Astrocyte of the hippocampus (primary cell): ENCODE results near the gene SPAG6.

ENCODE experiments used
- DNase-seq: peaks from one replicate; pipeline ENCODE4 v3.0.0; 2011; ENCODE audit warnings: low read depth, low spot score

SPAG6 gene

DNA sequence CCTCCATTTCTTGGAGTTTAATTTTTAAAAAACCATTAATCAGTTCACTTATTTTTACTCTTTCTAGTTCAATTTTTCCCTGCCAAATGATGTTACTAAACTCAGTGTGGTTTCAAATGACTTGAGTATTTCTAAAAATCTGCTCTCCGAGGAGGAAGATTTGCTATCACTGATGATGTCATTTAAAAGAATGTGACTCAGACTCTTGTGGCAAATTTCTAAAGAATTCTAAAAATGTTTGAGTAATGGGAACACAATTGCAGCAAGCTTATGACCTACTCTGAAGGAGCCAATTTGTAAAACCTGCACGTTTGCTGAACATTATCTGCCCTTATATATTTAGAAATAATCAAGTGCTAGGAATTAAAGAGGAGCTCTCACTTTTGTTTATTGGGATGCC, 88.6 kb downstream of the SPAG6 start:
- DNase-seq = peak; percentile 84

DNA sequence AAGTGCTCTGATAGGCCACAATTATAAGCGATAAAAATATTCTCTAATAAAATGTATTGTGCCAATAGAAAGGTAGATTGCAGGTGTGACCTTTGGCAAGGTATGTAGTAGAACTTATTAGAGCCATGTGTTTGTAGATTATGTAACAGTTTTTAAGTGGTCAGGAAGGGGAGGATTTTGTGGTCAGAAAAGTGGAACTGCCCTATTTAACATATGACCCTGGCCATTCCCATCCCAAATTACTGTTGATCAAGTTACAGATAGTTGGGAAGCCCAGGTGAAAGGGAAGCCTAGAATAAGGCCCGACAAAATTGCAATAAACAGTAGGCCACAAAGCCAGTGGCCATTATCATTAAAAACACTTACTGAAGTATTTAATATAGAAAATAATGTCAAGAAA, 89.2 kb downstream of the SPAG6 start:
- no peak for DNase-seq

DNA sequence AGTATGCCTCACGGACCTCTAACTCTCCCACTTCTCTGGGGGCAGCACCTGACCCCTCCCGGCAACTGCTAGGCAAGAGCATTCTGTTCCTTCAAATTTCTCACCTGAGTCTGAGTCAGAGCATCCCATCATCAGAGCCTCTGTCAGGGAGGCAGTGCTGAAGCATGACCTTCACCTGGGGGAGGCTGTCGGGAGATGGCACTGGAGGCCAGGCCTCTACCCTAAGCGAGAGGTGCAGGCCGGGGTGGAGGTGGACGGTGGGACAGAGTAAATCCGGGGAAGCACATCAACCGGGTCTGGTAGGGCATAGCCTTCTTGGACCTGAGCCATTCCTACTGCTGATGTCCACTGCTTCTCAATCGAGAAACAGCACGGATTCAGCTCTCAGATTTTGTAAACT, 90.4 kb downstream of the SPAG6 start:
- DNase-seq = no peak

DNA sequence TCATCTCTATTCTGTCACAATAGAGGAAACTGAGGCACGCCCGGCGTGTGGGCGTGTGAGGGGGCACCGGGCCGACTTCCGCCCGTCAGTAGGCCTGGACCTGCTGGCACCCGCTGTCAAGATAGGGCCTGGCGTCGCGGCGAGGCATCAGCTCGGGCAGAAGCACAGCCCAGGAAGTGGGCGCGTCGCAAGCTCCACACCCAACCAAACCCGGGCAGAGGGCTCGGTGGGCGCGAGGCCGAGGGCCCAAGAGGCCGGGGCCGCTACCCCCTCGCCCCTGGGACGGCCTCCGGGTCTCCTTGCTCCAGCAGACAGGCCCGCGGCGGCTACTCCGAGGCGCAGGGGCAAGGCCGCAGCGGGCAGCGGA, 91.2 kb downstream of the SPAG6 start:
- no peak for DNase-seq

DNA sequence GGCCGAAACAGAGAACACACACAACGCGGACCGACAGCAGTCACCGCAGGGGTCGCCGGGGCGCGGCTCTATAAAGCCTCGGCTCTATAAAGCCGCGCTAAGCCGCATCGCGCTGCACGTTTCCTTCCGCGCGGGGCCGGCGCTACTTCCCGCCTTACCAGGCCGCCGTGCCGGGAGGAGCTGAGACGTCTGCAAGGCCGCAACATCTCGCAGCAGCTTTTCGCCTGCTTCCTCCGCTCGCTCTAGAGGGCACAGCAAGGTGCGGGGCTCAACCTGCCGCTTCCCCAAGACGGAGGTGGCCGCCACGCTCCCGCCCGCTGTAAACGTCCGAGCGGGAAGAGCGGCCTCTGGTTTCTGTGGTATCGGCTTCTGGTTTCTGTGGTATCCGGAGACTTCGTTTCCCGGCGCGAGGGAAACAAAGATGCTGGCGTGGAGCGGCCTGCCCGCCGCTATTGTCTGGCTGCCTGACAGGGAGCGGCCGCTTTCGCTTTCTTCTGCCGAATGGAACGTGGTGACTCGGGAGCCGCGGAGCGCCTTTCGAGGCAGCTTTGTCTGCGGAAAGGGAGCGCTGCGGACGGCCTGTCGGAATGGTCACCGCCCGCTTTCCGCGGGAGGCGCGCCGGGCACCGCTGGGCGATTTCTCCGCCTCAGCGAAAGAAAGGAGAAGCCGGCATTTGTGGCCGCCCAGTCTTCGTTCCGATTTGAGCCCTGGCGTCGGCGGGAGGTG, 91.8 kb downstream of the SPAG6 start:
- peak; percentile 95 for DNase-seq

DNA sequence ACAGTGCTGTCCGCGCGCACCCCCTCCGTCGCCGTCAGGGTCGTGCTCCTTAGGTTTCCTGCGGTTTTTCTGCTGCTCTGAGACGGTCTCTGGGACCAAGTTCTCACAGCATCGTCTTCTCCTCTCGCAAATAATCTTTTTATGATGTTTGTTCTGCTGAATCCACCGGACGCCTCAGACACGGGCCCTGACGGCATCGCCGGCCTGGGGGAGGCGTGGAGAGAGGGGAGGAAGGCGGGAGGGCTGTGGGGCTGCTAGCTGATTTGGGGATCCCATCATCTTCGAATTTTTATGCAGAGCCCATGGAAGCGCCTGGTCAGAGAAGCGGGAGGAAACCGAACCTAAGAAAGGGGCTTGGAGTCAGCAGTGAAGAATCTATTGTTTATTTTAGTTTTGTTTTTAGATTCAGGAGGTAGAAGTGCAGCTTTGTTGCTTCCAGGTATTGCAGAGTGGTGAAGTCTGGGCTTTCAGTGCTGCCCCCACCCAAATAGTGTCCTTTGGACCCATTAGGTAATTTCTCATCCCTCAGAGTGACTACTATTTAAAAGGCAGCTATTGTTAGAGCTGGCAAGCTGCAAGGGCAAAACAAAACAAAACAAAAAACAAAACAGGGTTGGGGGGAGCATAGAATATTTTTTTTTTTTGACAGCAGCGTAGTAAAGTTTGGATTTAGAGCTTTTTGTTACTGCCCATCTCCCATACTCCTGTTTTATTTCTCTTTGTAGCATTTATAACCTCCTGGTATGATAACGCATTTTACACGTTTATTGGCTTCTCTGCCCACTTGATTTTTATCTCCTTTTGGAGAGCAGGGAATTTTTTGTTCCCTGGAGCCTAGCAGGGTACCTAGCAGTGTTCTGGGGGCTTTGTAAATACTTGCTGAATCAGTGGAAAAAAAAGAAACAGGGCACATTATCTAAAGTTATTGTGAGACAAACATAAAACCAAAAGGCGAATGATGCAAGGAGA, 92.6 kb downstream of the SPAG6 start:
- no peak for DNase-seq

DNA sequence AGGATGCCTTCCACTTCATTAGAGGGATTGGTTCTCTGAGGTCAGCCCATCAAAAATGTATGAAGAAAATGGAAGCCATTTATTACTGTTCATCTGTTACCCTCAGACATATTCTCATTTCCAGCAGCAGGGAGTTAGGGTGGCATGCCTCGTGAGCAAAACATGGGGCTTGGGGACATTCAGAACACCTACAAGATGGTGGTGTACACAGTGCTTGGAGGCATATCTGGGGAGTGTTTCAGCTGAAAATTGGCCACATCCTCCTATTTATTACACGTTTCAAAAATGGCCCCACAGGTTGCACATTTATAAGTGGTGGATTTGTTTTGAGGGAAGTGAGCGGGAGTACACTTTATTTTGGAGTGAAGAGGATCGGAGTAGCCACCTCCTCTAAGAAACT, 93.4 kb downstream of the SPAG6 start:
- DNase-seq = no peak

DNA sequence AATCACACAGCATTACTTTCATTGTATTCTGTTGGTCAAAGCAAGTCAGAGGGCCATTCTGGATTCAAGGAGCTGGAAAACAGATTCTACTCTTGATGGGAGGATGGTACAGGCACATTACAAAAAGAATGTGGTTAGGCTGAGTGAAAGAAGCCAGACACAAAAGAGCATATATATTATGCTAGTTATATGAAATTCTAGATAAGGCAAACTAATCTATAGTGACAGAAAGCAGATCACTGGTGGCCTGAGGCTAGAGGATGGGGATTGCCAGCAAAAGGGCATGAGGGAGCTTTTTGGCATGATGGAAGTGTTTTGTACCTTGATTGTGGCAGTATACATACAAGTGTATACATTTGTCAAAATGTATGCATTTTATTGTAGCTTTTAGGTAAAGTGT, 96.8 kb downstream of the SPAG6 start:
- DNase-seq = no peak

DNA sequence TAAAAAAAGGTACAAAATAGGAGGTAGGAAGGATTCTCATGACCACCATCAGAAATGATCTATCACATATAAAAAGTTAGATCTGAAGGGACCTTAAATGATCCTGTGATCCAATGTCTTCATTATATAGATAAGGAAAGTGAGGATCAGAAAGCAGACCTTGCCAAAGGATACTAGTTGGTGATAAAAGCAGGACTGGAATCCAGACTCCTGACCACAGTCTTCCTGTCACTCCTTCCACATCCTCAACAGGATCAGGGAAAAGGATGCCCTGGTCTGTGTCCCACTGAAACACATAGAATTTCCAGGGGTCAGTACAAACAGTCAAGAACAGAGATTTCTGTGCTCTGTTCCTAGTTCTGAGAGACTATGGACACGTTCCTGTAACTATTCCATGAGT, 97.2 kb downstream of the SPAG6 start:
- no peak for DNase-seq

DNA sequence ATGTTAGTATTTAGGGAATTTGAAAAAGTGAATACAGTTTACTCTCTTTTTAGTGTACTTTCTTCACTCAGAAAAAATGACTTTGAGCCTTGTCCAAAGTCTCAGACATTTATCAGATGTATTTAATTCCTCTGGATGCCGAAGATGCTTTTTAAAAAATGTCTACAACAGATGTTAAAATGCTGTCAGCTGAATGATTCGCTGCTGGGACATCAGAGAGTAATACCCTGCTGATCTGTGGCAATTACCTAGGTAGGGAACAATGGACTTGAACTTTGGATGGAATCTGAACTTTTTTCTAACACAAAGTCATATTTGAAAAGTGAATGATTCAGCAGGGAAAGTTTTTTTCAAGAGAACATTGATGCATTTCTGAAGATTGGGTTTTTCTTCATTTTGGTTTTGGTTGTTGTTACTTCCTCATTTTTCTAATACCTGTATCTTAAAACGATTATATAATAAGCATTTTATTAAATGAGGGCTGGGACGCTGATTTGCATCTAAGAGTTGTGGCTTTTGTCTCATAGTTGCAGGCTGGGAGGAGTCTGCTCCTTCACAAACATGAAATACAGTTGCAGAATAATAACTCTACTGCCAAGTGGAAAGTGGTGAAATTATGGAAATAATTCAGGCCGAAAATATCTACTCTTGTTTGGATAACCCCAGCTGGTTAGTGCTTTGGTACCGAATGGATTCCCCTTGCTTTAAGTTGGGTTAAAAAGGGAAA, 98.0 kb downstream of the SPAG6 start:
- no peak for DNase-seq

DNA sequence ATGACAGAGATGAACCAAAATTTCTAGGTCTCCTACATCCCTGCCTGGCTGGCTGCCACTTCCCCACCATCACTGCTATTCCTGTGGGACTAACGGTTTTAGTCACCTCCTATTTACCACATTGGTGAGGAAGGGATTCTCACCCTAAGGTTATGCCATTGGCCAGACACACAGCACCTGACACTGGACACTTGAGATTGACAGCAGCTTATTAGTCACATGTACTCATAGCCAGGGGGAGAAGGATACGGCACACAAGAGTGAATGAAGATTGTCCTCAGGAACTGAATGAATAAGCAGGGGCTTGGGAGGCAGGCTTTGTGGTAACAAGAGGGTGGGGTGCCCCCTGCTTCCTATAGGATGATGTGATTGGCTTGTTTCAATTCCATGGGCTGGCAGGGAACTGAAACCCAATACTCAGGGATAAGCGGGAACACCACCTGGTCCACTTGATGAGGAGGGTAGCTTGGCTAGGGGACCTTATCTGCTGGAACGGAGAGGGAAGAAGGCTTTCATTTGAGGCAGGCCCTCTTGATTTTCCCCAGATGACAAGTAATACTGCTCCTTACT, 99.0 kb downstream of the SPAG6 start:
- DNase-seq = no peak

DNA sequence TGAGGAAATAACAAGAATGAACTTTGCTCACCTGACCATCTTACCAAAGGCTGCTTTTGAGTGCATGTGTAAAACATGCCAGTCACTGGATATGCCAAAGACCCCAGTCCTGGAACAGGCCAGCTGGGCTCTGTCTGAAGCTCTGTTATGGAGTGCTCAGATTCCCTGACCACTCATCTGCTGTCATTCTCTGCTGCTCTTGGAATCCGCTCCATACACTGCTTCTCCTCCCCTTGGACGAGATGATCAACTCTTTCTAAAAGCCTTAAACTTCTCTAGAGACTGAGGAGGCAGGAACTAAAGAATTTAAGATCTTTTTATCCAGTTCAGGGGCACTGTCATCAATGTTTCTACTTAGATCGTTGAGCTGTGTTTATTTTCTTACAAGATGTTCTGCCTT, 100.2 kb downstream of the SPAG6 start:
- no peak for DNase-seq

DNA sequence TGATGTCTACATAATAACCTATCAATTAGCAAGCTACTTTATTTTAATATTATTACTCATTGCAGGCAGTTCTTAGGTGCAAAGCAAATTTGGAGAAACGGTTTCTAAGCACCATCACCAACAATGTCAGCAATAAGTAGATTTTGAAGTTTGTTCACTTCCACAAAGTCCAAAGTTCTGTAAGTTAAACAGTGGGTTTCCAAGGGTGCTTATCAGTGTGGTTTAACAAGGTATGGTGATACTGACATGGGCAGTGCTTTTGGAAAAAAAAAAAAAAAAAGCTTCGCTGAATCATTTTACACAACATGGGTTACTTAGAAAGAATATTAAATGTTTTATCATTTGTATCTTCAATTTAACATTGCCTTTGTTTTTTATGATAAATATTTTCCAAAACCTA, 101.8 kb downstream of the SPAG6 start:
- DNase-seq = no peak

DNA sequence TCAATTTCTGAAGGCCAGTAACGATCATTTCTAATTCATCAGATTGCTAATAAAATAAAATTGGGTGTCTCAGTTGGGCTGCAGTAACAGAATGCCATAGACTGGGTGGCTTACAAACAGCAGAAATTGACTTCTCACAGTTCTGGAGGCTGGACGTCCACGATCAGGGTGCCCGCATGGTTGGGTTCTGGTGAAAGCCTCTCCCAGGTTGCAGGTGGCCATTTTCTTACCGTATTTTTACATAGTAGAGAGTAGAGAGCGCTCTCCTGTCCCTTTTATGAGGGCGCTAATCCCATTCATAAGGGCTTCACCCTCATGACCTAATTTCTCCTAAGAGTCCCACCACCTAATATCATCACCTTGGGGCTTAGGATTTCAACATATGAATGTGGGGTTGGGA, 106.0 kb downstream of the SPAG6 start:
- DNase-seq = no peak

DNA sequence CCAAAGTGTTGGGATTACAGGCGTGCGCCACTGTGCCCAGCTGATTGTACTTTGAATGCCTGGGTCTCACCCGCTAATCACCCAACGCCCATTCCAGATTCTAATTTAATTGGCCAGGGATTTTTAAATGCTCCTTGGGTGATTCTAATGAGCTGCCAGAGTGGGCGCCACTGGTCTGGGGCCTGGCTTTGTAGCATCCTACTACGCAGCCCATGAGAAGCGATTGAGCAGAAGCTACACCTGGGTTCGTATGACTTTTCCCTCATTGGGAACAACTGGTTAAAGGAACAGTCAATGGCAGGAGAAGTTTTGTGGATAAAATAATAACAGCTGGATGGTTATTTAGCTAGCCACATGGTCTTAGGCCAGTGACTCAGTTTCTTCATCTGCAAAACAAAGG, 108.0 kb downstream of the SPAG6 start:
- DNase-seq = no peak

DNA sequence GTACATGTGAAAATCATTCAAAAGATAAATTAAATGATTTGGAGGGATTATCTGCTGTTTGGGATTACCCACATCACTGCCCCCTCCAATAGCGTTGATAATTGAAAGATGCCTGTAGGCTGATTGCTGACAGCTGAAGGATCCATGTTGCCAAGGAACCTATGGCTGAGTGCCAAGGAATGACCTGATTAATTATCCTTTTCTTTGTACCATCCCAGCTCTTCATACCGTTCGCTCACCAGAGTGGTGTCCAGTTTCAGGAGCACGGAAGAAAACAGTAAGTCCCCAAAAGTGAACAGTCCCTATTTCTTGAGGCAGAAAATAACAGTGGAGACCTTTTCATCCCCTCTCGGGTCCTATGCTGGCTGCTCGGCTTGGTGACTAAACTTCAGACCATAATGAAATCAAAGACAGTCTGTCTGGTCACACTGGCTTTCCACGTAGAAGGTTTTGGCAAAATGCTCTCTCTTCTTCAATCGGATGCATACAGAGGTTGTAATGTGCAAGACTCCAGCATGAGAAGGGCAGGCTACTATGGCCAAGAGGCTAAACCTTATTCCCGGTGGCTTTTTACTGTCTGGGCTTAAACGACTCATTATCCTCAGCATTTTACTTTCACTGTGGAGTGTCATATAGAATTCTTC, 108.8 kb downstream of the SPAG6 start:
- peak; percentile 29 for DNase-seq

DNA sequence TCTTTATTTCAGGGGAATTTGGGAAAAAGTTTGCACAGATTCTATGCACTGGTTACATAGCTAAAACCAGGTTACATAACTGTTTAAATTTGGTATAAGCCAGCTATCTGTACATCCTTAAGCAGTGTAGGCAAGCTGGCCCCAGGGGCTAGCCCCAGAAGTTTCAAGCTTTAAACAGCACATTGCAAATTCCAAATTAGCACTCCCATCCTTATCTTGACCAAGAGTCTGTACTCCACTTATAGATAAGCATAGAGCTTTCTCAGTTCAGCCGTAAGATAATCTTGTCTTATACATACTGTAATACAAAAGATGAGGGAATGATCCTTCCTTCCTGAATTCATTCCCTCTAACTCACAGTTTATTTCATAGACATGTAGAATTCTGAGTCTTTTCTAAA, 109.3 kb downstream of the SPAG6 start:
- no peak for DNase-seq

DNA sequence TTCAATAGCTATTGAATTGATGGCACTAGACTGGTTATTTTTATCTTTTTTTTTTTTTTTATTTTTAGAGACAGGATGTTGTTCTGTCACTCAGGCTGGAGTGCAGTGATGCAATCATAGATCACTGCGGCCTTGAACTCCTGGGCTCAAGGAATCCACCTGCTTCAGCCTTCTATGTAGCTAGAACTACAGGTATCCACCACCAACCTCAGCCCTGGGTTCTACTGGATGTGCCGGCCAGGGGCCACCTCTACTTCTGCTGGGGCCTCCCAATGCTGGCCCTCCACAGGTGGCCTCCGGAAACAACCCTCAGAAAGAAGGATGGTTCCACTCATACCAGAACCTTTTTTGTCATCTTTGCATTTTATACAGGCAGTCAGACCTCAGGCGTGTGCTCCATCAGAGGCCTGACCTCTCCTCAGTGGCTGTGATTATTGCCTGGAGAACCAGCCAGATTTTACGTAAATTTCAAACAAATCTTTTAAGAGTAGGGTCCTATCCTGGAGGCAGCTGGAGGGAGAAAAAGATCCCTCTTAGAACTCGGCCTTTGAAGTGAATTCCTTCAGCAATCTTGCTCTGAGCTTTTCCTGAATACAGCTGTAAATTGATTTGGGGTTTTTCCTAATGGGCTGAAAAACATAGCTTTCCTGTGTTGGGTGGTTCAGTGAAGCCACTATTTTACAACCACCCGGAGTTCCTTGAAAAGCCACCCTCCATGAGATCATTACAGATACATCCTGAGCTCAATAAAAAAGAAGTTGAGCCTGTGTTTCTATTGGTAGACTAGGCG, 110.0 kb downstream of the SPAG6 start:
- DNase-seq = no peak

DNA sequence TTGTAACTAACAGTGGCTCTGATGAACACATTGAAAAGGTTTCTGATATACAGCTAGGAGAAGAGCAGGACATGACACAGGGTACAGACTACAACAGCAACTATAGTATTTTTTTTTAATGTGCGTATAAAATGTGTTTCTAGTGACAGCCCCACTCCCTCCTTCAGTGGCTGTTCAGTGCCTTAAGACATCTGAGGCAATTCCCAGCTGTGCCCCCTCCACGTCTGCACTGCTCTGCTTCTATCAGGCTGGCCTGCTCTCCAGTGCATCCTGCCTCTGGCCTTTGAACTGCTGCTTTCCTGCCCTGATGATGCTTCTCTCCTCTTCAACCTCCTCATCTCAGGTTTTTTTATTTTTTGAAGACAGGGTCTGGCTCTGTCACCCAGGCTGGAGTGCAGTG, 111.2 kb downstream of the SPAG6 start:
- DNase-seq = no peak

DNA sequence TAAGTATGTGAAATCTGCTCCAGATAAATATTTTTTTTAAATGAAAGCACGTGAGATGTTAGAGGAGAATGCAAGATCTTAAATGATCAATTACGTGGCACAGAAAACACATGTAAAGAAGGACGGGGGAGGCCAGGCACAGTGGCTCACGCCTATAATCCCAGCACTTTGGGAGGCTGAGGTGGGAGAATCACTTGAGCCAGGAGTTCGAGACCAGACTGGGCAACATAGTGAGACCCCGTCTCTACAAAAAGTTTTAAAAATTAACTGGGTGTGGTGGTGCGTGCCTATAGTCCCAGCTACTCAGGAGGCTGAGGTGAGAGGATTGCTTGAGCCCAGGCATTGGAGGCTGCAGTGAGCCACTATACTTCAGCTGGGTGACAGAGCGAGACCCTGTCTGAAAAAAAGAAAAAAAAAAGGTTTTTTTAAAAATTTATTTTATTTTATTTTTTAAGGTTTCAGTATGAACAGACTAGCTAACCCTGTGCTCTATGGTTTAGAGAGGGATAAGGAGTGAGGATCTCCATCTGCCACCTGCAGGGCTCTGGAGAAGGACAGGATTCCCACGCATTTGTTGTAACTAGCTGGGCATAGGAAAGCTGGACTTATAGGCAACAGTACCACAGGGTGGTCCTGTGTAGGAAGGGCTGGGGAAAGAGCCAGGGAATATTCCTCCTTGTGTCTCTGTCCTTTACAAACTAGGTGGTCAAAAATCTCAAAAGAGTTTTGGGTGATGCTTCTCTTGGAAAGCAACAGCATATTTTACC, 113.2 kb downstream of the SPAG6 start:
- DNase-seq = no peak
